Neural cell (in vitro differentiated cells): ENCODE measurements around the gene MRNIP. TPM values are rescaled to one million over a fixed set of nuclear protein-coding genes. Genes with fewer than 3 reads are reported as not detected.

Source experiments
- H2AFZ ChIP-seq: fragments of 200-600, 300-800 bp; sonication (generic), shearing (Covaris generic); 2 replicates; pipeline ENCODE4 v1.6.0; 2014; ENCODE audit warnings: low read depth, mild to moderate bottlenecking, antibody characterized with exemption, low read length, moderate library complexity
- H3F3A ChIP-seq: fragments of 200-600 bp; shearing (Covaris generic); 2 replicates; pipeline ENCODE4 v1.6.1; 2016; ENCODE audit warnings: mild to moderate bottlenecking, moderate library complexity, mixed read lengths, antibody characterized with exemption, low read length; ENCODE audit not compliant: insufficient read depth, poor library complexity, severe bottlenecking
- H3K27ac ChIP-seq: fragments of 200-600, 300-800 bp; sonication (generic), shearing (Covaris generic); 2 replicates; pipeline ENCODE4 v1.5.1; 2014; ENCODE audit warnings: mild to moderate bottlenecking, low read length, moderate library complexity
- H3K27me3 ChIP-seq: fragments of 300-800, 200-600 bp; sonication (generic), shearing (Covaris generic); 2 replicates; pipeline ENCODE4 v1.6.0; 2014; ENCODE audit warnings: mild to moderate bottlenecking, low read depth, low read length, moderate library complexity; ENCODE audit not compliant: insufficient read depth
- H3K36me3 ChIP-seq: fragments of 300-800, 200-600 bp; sonication (generic), shearing (Covaris generic); 2 replicates; pipeline ENCODE4 v1.5.1; 2014; ENCODE audit warnings: mild to moderate bottlenecking, antibody characterized with exemption, low read length, moderate library complexity; ENCODE audit not compliant: insufficient read depth
- H3K4me2 ChIP-seq: fragments of 300-800, 200-600 bp; sonication (generic), shearing (Covaris generic); 2 replicates; pipeline ENCODE4 v1.6.0; 2014; ENCODE audit warnings: mild to moderate bottlenecking, low read length
- H3K4me3 ChIP-seq: fragments of 300-800, 200-600 bp; sonication (generic), shearing (Covaris generic); 2 replicates; pipeline ENCODE4 v1.5.1; 2014; ENCODE audit warnings: mild to moderate bottlenecking, low read length, moderate library complexity
- H3K79me2 ChIP-seq: fragments of 200-600 bp; shearing (Covaris generic); replicated peaks from 2 replicates; pipeline ENCODE4 v1.6.0; 2014; ENCODE audit warnings: mild to moderate bottlenecking, low read length, moderate library complexity; ENCODE audit not compliant: insufficient read depth
- H3K9ac ChIP-seq: fragments of 300-800, 200-600 bp; sonication (generic), shearing (Covaris generic); 2 replicates; pipeline ENCODE4 v1.6.1; 2016; ENCODE audit warnings: mild to moderate bottlenecking, low read length, mixed read lengths
- H3K9me2 ChIP-seq: fragments of 200-600 bp; shearing (Covaris generic); 2 replicates; pipeline ENCODE4 v1.6.1; 2016; ENCODE audit warnings: mild to moderate bottlenecking, low read length, mixed read lengths; ENCODE audit not compliant: insufficient read depth
- H3K9me3 ChIP-seq: fragments of 200-600, 300-800 bp; sonication (generic), shearing (Covaris generic); 2 replicates; pipeline ENCODE4 v1.6.1; 2016; ENCODE audit warnings: mild to moderate bottlenecking, mixed run types, low read length, moderate library complexity, mixed read lengths
- H4K20me1 ChIP-seq: fragments of 200-600 bp; shearing (Covaris generic); 2 replicates; pipeline ENCODE4 v1.6.1; 2016; ENCODE audit warnings: mild to moderate bottlenecking, mixed run types; ENCODE audit not compliant: insufficient read depth
- CTCF ChIP-seq: fragments of 450-650 bp; IDR thresholded peaks from 2 replicates; pipeline ENCODE4 v1.5.1; 2014; ENCODE audit warnings: antibody characterized with exemption, mild to moderate bottlenecking, moderate library complexity; ENCODE audit not compliant: poor library complexity, severe bottlenecking
- EP300 ChIP-seq: fragments of 450-650 bp; conservative IDR thresholded peaks from 2 replicates; pipeline ENCODE4 v1.6.1; 2014; ENCODE audit warnings: antibody characterized with exemption, mild to moderate bottlenecking, moderate library complexity; ENCODE audit not compliant: poor library complexity, severe bottlenecking
- EZH2 ChIP-seq: fragments of 200-600, 300-800 bp; shearing (Covaris generic), sonication (generic); IDR thresholded peaks from 2 replicates; pipeline ENCODE4 v1.6.1; 2014; ENCODE audit warnings: antibody characterized with exemption, low read length, borderline replicate concordance, mild to moderate bottlenecking; ENCODE audit not compliant: insufficient read depth, poor library complexity, severe bottlenecking
- MXI1 ChIP-seq: fragments of 450-650 bp; conservative IDR thresholded peaks from 2 replicates; pipeline ENCODE4 v1.6.1; 2014; ENCODE audit warnings: antibody characterized with exemption, mild to moderate bottlenecking; ENCODE audit not compliant: poor library complexity, severe bottlenecking
- POLR2AphosphoS5 ChIP-seq: IDR thresholded peaks from 2 replicates; pipeline ENCODE4 v1.6.1; 2012
- RAD21 ChIP-seq: fragments of 450-650 bp; conservative IDR thresholded peaks from 2 replicates; pipeline ENCODE4 v1.6.1; 2014; ENCODE audit warnings: antibody characterized with exemption, mild to moderate bottlenecking, moderate library complexity
- REST ChIP-seq: IDR thresholded peaks from 2 replicates; pipeline ENCODE4 v1.6.1; 2012; ENCODE audit warnings: borderline replicate concordance
- SMC3 ChIP-seq: fragments of 450-650 bp; conservative IDR thresholded peaks from 2 replicates; pipeline ENCODE4 v1.6.1; 2014; ENCODE audit warnings: antibody characterized with exemption, mild to moderate bottlenecking, moderate library complexity; ENCODE audit not compliant: poor library complexity
- TAF1 ChIP-seq: IDR thresholded peaks from 2 replicates; pipeline ENCODE4 v1.6.1; 2012; ENCODE audit warnings: low read depth
- polyA minus RNA-seq: library from RNA; depleted of rRNA, polyadenylated mRNA; stranded (reverse); fragments of >200 nt; gene quantifications from 2 replicates; pipeline ENCODE4 v1.2.3, GENCODE V29; 2014
- polyA plus RNA-seq: library from polyadenylated mRNA; depleted of rRNA; stranded (reverse); fragments of >200 nt; gene quantifications from 2 replicates; pipeline ENCODE4 v1.2.3, GENCODE V29; 2014

Gene MRNIP, protein sequence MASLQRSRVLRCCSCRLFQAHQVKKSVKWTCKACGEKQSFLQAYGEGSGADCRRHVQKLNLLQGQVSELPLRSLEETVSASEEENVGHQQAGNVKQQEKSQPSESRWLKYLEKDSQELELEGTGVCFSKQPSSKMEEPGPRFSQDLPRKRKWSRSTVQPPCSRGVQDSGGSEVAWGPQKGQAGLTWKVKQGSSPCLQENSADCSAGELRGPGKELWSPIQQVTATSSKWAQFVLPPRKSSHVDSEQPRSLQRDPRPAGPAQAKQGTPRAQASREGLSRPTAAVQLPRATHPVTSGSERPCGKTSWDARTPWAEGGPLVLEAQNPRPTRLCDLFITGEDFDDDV
- polyA plus RNA-seq (121 and 155 TPM in 2 replicates), polyA minus RNA-seq (56.0 and 59.3 TPM in 2 replicates)

GRCh38 chr5:179858586-179859427 lies at the start of gene MRNIP:
Gene MRNIP, minus strand, starts transcription at chr5:179858817. Its CDS starts 21 bp downstream, at chr5:179858796.
- no peaks in the 10 kb centered on the region for H3K36me3 ChIP-seq
- no peaks in the 10 kb centered on the region for H3F3A ChIP-seq
- peak within 1 kb of the TSS; percentile 55 for H3K4me2 ChIP-seq
- peak within 1 kb of the TSS; percentile 73 for H2AFZ ChIP-seq
- H3K9ac ChIP-seq, result peak within 1 kb of the TSS; percentile 93
- H3K9me2 ChIP-seq, result no peaks in the 10 kb centered on the region
- no peak for TF ChIP-seq EZH2
- peak; percentile 78 for TF ChIP-seq TAF1
- peak; percentile 93 for TF ChIP-seq MXI1
- TF ChIP-seq RAD21, result peak; percentile 31
- peak; percentile 93 for TF ChIP-seq POLR2AphosphoS5
- no peak for TF ChIP-seq CTCF
- peak; percentile 25 for TF ChIP-seq SMC3
- TF ChIP-seq EP300, result no peak
- TF ChIP-seq REST, result peak; percentile 72
- H3K27me3 ChIP-seq, result no peaks in the 10 kb centered on the region
- H4K20me1 ChIP-seq, result no peaks in the 10 kb centered on the region
- H3K27ac ChIP-seq, result peak within 1 kb of the TSS; percentile 90
- peaks cover 36% of the 10 kb centered on the region for H3K79me2 ChIP-seq
- H3K4me3 ChIP-seq, result peak within 1 kb of the TSS; percentile 99
- no peaks in the 10 kb centered on the region for H3K9me3 ChIP-seq

DNA sequence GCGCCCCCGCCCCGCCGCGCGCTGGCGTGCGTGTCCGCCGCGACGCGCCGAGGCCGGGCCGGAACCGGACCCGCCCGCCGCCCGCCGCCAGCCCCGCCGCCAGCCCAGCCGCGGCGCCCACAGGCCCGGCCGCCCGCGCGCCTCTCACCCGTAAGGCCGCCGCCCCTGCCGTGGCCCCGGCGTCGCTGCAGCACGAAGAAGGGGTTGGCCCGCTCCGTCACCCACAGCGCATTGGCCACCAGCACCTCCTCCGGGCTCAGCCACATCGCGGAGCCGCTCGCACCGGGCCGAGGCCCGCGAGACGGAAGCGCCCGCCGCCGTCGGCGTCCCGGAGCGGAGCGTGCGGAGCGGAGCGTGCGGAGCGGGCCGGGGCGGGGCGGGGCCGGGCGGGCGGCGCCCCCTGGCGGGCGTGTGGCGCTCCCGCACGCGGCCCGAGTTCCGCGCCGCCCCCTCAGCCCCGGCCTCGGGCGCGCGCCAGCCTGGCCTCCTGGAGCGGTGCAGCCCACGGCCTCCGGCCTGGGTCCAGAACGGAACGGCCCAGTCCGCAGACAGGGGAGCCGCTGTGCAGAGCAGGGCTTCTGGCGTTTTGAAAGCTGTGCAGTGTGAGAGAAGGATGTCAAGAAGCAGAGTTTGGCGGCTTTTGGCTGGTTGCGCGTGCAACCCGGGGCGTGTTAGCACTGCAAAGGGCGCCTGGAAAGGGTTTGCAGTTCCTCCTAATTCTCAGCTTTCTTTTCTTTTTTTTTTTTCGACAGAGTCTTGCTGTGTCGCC lies 49.1 kb upstream of the MRNIP start, which contains the start of gene TBC1D9B:
Gene TBC1D9B (minus strand): TSS at position 342 of the 769 bp plus-strand sequence. CDS start 76 bp downstream, at position 266.
- H3K27me3 ChIP-seq, result no peaks in the 10 kb centered on the region
- no peaks in the 10 kb centered on the region for H4K20me1 ChIP-seq
- H3K4me3 ChIP-seq, result peak within 1 kb of the TSS; percentile 73
- TF ChIP-seq EP300 (no peak), MXI1 (no peak), CTCF (peak; percentile 68), RAD21 (peak; percentile 22), SMC3 (peak; percentile 41)
- no peaks in the 10 kb centered on the region for H3K9me3 ChIP-seq
- peaks cover 8% of the 10 kb centered on the region for H3K79me2 ChIP-seq
- H2AFZ ChIP-seq, result peak within 1 kb of the TSS; percentile 13
- peak within 1 kb of the TSS; percentile 65 for H3K9ac ChIP-seq
- no peaks in the 10 kb centered on the region for H3F3A ChIP-seq
- no peaks in the 10 kb centered on the region for H3K36me3 ChIP-seq
- no peak within 1 kb of the TSS for H3K27ac ChIP-seq
- H3K9me2 ChIP-seq, result no peaks in the 10 kb centered on the region
- H3K4me2 ChIP-seq, result peak within 1 kb of the TSS; percentile 69
